GM21723 (cell line): ENCODE data around the gene RPL5.

Experiments
- ATAC-seq: cut with Tn5 transposase; IDR thresholded peaks from one replicate; pipeline ENCODE4 v1.9.1; 2021; ENCODE audit warnings: mild to moderate bottlenecking, moderate library complexity; ENCODE audit not compliant: unreplicated experiment

RPL5 gene

DNA sequence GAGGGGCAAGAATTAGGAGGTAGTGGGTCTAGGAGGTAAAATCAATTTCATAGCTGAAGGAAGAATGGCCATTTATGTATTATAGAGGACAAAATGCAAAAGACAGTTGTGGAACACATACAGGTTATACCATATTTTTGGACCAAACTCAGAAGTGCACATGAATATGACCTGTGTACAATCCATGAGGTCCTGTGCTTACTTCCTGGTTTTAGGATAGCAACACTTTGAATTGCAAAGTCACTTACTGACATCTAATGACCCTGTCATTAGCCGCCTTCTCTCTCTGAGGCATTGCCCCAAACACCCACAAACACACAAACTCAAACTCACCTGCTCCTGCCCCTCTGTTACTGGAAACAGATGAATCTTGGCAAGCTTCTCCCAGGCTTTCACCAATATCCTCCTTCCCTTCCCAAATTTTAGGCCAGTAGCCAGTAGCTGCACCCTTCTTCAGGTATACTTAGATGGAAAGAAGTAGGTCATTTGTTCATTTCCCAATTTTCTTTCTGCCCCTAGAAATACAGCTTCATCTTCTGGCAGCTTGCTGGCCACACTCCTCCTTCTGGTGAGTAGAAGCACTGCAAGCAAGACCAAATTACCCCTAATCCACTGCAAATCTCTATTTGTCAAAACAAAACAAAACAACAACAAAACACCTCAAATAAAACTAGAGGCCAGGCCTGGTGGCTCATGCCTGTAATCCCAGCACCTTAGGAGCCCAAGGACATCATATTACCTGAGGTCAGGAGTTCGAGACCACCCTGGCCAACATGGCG is 13.7 kb upstream of the RPL5 start:
- ATAC-seq, result peak; percentile 74

DNA sequence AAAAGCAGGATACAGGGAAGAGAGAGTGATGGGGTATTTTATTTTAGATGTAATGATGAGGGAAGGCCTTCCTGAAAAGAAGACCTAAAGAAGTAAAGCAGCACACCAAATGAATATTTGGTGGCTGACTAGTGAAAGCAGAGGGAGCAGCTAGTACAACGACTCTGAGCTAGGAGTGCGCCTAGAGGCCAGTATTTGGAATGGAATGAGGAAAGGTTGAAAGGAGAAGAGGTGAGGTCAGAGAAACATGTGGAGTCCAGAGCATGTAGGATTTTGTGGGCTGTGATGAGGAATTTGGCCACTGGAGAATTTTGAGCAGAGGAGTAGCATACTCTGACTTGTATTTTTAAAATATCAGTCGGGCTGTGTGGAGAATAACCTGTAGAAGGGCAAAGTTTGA is 11.8 kb upstream of the RPL5 start:
- ATAC-seq, result no peak

DNA sequence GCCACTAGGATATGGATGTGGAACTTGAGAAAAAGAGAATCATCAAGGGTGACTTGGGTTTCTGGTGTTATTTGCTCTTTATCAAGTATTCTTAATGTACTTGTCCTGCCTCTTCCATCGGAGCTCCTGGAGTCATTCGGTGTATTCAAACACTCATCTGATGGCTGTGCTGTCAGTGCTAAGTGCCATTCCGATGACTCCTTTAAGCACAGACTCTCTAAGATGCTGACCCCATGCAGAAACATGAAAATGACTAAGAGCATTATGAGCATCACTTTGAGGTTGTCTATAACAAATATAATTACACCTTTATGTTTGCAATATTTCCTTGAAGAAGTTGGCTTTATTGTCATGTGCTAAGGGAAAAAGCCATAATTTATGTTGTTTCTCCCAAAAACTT is 11.3 kb upstream of the RPL5 start:
- no peak for ATAC-seq

DNA sequence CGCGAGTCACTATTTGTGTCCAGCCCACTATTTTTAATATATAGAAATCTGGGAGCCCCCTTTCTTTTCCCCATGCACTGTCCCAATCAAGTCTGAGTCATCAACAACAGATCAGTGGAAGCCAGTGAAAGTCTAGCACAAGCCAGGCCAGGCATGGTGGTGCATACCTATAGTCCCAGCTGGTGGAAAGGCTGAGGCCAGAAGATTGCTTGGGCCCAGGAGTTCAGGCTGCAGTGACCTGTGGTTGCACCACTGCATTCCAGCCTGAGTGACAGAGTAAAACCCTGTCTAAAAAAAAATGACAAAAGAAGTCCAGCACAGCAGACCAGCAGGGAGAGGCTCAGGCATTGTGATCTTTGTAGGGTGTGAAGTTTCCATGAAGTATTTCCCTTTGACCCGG is 9.0 kb upstream of the RPL5 start:
- ATAC-seq, result no peak

DNA sequence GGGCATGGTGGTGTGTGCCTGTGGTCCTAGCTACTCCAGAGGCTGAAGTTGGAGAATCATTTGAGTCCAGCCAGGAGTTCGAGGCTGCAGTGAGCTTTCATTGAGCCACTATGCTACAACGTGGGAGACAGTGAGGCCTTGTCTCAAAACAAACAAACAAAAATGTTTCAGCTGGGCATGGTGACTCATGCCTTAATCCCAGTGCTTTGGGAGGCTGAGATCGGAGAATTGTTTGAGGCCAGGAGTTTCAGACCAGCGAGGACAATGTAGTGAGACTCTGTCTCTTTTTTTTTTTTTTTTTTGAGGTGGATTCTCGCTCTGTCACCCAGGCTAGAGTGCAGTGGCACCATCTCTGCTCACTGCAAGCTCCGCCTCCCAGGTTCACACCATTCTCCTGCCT is 5.0 kb upstream of the RPL5 start:
- no peak for ATAC-seq

DNA sequence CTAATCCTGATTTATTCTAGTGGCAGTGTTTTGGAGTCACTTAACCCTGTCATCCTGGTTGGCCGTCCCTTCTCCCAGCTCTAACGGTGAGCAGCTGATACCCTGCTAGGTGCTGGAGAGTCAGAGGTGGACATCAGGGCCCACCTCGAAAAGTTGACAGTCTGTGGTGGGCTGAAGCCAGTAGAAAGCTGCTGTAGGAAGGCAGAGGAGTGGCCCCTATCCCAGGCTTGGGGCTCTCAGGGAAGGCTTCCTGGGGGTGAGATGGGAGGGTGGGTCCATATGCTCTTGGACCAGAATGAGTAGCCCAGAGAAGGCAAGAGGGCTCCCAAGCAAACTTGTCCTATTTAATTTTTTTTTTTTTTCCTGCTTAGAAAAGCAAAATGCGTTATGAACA is 475 bp upstream of the RPL5 start:
- peak; percentile 2 for ATAC-seq

DNA sequence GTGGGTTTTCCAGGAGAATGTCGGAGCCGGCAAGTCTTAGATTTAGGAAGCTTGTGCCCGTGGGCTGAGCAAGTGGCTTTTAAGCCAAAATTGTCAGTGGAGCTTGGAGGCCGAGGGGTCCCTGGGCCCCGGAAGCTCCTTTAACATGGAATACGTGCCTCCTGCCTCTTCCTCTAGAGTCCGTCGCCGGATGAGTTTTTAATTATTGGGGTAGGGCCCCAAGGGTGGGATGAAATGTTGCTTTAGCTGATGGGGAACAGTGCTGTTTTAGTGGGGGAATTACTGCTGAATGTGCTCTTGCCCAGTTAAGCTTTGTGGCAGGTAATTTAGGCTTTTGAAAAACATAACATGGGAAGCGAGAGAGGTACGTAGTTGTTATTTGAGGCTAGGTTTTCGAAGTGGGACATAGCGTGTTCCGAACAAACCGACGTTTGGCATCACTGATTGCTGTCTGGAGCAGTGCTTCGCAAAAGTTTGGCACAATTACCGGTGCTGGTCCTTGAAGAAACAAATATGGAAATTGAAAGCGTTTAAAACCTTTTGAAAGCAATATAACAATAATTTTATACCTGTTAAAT is 786 bp downstream of the RPL5 start:
- ATAC-seq, result no peak

DNA sequence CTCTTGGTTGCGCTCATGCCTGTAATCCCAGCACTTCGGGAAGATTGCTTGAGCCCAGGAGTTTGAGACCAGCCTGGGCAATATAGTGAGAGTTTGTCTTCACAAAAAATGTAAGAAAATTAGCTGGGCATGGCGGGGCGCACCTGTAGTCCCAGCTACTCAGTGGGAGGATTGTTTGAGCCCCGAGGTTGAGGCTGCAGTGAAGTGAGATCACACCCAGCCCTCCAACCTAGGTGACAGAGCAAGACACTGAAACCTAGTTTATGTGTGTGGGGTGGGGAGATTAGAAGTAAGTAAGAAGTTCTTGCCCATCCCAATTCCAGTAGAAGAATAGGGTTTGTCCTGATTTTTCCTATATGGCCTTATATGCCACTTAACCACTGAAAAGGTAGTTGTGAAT is 2.0 kb downstream of the RPL5 start:
- no peak for ATAC-seq

DNA sequence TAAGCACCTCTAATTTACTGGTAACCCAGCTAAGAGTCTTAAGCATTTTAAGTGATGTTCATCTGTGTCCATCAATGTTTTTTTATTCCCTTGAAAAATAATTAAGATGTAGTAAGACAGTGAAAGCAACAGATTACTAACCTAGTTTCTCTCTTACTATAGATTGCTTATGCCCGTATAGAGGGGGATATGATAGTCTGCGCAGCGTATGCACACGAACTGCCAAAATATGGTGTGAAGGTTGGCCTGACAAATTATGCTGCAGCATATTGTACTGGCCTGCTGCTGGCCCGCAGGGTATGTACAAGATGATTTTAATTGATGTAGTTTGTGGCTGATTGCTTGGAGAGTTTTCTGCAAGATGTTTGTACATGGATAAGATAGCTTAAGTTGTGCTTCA is 2.8 kb downstream of the RPL5 start:
- ATAC-seq, result no peak

DNA sequence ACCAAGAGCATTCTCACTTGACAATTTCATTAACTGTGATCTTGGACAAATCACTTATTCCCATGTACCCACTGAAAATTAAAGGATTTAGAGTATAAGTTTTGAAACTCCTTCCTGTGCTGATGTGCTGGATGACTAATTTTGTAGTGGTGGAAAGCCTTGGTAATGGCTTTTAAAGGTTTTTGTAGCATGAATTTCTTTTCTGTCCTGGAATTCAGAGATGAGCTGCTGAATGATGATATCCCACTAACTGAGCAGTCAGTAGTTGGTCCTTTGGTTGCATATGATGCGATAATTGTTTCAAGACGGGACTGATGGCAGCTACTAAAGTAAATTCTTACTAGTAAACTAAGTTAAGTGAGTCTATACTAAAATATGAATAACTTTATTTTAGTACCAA is 5.2 kb downstream of the RPL5 start:
- ATAC-seq, result no peak

DNA sequence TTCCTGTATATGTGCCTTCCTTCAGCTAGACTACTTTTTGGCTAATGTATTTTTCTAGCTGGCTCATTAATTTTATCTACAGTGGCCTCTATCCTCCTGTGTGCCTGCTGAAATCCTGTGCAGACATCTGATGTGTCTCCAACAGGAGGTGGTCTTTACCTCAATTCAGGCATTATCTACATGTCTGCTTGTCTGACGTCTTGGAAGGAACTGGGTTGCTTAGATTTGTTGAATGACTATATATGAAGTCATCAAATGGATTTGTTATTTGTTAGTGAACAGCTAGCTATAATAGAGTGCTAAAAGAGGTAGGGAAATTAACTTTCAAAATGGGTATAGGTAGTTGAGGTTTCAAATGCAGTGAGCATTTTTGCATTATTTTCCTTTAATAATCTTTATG is 6.7 kb downstream of the RPL5 start:
- ATAC-seq, result no peak

DNA sequence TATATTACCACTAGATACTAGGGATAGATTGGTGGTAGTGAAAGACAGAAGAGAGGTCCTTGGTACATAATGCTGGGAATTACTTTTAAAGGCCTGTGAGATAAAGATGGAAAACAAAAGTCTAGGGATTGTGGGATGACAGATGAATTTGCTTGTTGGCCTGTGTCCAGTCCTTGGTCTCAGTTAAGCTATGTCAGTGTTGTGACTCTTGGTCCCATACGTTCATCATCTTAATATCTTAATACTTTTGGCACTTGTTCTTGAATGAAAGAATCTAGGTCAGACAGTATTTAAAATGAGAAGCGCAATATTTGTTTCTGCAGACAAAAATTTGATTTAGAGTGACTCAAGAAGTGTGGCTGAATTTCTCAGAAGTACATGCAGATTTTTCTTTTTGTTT is 7.6 kb downstream of the RPL5 start:
- no peak for ATAC-seq

DNA sequence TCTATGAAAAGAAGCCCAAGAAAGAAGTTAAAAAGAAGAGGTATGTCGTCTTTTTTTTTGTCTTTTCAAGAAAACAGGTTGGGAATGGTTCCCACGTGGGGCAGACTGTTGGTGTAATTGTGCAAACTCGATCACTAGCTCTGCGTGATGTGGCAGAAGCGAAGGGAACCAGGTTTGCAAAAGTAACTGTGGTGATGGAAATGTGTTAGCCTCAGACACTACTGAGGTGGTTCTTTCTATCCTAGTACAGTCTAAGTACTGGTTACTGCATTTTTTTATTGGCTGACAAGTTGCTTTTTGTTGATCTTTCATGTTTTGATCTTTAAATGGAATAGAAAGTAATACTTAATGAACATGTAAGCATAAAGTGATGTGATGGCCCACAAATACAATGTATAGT is 8.8 kb downstream of the RPL5 start:
- no peak for ATAC-seq

DNA sequence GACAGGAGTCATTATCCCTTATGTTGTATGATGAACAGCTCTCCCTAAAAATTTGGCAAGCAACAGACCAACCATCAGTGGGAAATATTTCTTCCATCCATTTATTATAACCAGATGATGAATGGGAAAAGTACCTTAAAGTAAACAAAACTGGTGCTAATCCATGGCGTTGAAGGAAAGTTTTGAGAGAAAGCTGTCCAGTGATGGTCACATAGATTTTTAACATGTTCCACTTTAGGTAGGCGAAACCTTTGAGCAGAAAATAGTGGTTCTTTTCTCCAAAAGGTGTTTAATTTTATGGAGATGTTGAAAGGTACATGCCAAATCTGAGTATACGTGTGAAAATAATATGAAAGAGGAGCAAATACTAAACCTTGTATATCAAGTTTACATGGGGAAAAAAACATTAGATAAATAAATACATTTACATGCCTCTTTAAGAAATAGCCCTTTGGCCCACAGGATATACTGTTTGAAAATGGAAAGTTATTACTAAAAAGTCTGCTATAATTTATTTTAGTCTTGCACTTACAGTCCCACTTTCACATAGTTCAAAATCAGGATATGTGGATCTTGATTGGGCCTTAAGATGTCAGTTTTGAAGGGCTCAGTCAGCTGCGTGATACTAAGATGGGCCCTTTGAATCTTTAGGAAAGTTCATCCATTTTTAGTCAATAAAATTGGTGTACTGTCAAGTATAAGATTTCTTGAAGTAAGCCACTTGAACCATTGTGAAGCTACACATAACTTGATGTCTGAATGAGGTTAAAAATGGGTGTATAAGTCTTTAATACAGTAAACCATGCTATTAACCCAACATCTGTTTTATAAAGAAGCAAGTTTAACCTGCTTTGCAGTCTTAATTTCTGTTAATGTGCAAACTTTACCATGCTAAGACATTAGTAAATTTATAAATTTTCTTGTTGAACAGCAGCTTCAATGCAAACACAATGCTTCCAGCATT is 10.5 kb downstream of the RPL5 start:
- ATAC-seq, result no peak

DNA sequence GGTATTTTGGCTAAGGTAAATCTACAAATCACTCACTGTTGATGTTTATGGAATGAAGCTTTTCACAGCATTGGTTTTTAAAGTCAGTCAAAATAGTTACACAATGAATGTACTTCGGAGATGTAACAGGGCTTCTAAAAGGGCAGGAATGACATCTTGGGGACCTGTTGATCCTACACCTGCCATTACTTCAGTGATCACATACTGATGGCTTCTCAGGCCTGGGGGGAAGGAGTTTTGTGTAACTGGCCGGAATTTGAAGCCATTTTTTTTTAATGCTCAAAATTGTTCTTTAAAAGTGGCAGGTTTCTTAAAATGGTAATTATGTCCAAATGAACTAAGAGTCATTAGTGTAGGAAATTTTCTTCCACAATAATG is 11.2 kb downstream of the RPL5 start:
- no peak for ATAC-seq

DNA sequence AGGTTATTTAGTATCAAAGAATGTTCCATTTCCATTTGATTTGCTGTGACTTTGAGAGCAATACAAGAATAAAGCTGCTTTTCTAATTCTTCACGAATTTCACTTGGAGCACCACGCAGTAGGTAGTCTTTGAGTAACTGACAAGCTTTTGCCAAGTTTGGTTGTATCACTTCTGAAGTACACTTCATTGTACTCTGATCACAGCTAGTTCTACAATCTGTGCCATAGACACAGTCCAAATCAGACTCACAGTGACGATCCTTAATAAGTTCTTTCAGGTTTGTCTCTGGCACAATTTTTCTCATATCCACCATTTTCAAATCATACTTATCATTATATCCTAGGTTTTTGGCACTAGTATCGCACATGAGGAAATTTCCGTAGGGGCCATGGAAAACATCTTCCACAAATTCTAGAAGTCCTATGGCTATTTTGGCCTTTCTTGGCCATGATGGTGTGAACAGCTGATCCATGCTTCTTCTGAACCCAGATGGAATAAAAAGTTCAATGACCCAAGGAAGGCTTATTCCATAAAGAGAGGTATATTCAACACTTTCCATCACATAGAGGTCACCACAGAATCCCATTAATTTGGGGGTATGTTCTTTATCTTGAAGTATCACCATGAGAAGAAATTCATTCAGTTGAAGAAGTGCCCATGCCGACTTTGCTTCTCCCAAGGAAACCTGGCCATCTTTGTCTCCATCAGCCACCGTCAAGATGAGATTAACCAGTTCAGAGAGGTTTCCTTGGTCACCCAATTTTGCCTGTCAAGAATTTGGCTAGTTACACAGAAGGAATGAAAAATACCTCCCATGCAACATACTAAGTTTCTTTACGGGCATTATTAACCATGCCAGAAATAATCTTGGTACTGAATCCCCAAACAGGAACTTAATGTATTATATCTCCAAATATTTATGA is 11.9 kb downstream of the RPL5 start:
- no peak for ATAC-seq

DNA sequence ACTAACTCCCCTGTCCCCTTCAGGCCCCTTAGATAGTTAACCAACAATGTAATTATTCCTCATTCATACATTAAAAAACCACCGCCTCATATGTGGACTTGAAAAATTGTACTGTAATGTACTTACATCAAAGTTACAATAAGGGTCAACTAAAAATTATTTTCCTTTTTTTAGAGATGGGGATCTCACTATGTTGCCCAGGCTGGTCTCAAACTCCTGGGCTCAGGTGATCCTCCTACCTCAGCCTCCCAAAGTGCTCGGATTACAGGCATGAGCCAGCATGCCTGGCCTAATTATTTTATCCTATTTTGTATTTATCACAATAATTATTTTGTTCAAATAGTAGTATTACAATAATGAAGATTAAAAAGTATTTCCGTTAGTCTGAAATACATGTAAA is 12.6 kb downstream of the RPL5 start:
- ATAC-seq, result no peak

DNA sequence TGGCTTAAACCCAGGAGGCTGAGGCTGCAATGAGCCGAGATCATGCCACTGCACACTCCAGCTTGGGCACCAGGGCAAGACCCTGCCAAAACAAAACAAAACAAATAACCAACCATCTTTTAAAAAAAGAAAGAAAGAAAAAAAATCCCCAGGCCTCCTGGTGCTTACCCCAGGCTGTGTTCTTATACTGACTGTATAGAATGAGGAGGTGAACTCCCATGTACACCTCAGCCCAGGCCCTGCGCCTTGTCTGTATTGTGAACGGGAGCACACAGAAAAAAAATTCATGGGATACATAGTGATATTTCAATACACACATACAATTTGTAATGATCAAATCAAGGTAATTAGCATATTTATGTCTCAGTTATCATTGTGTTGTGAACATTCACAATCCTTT is 14.1 kb downstream of the RPL5 start:
- no peak for ATAC-seq

DNA sequence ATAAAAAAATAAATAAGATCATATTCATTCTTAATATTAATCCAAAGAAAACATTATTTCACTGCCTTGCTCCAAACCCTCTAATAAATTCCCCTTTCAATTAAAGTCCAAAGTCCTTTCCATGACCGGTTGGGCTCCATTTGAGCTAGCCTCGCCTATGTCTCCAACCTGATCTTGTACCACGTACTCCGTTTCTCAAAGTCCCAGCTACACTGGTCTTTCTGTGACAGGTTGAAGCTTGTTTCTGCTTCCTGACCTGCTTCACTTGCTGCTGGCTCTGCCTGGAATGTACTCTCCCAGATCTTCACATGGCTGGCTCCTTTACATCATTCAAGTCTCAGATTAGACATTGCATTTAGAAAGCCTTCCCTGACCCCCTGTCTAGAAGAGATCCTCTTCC is 16.4 kb downstream of the RPL5 start:
- ATAC-seq, result no peak

DNA sequence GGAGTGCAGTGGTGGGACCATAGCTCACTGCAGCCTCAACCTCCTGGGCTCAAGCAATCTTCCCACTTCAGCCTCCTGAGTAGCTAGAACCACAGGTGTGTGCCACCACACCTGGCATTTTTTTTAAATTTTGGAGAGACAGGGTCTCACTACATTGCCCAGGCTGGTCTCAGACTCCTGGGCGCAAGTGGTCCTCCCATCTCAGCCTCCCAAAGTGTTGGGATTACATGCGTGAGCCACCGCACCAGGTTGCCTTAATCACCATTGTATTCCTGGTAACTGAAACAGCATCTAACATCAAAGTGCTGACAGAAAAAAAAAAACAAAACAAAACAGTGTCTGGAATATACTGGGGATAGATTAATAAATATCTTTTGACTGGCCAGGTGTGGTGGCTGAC is 18.2 kb downstream of the RPL5 start:
- ATAC-seq, result no peak

DNA sequence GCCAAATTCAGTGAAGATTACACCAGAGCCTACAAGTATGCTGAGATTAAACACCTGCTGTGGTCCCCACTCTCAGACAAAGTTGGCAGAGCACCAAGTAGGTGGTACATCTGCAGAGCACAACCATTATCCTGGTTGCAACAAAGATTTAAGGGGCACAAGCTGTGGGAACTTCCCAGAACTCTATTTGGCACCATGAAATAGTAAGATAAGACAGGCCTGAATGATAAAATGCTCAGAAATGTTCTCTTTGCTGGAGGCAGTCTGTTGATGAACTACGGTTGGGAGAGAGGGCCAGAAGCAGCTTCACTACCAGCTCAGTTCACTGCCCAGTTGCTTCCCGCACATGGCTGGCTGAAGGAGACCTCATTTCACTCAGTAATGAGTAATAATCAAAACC is 19.9 kb downstream of the RPL5 start:
- no peak for ATAC-seq
